ENCODE data around the gene TRPM2.
"Not testable (repeated sequence)": the region's sequence is repeated elsewhere in the genome, so short reads cannot be mapped to it uniquely, and the experiment has no call there.

TRPM2 gene

GRCh38 chr21:44399151-44399954 is 45.9 kb downstream of the TRPM2 start:
- DNase-seq, result no peak

DNA sequence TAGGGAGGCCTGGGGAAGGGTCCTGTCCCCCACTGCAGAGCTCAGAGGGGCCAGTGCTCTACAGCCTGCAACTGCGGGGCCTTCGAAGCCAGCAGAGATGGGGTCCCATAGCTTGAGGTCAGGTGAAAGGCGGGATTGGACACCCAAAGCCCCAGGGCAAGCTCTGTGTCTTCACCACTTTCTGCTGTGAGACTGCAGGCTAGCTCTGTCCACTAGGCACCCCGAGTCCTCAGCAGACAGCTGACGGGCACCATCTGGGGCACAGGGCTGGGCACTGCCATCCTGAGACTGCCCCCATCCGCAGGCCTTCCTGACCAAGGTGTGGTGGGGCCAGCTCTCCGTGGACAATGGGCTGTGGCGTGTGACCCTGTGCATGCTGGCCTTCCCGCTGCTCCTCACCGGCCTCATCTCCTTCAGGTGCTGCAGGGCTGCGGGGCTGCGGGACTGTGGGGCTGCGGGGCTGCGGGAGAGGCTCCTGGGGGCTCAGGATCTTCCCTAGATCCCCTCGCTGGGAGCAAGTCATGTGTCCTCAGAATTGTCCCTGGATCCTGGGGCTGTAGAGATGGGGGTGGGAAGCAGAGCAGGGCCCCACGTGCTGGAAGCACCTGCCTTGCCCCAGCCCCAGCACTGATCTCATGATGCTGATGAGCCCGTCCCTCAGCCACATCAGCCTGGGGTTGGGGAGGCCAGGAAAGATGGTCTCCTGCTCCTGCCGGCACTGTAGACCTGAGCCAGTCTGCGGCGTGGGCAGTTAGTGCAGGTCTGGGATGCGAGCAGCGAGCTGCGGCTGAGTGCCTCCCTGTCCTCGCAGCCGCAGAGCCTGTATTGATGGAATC is 46.8 kb downstream of the TRPM2 start:
- no peak for DNase-seq

- no peak for DNase-seq
Observed at GRCh38 chr21:44400791-44401385, 47.5 kb downstream of the TRPM2 start.

DNA sequence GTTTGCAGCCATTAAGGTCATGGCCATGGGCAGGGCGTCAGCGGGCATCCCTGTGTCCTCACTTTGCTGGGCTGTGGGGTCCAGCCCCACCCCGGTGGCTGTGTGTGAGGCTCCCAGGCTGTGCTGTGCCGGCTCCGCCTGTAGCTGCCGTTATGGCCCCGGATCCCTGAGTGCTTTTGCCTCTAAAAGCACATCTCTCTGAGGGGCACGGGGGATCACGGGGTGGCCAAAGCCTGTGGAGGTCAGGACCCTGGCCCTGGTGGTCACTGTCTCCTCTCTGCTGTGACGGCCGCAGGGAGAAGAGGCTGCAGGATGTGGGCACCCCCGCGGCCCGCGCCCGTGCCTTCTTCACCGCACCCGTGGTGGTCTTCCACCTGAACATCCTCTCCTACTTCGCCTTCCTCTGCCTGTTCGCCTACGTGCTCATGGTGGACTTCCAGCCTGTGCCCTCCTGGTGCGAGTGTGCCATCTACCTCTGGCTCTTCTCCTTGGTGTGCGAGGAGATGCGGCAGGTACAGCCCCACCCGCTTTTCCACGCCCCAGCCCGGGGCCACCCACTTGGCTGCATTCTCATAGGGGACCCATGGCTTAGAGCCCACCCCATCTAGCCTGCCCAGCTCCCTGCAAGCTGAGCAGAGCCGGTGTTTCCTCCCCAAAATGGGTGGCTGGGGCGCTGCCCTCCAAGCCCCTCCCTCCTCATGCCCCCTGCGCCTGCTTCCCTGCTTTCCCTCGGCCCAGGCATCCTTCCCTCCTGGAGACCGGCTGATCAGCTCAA is 48.2 kb downstream of the TRPM2 start:
- no peak for DNase-seq

DNA sequence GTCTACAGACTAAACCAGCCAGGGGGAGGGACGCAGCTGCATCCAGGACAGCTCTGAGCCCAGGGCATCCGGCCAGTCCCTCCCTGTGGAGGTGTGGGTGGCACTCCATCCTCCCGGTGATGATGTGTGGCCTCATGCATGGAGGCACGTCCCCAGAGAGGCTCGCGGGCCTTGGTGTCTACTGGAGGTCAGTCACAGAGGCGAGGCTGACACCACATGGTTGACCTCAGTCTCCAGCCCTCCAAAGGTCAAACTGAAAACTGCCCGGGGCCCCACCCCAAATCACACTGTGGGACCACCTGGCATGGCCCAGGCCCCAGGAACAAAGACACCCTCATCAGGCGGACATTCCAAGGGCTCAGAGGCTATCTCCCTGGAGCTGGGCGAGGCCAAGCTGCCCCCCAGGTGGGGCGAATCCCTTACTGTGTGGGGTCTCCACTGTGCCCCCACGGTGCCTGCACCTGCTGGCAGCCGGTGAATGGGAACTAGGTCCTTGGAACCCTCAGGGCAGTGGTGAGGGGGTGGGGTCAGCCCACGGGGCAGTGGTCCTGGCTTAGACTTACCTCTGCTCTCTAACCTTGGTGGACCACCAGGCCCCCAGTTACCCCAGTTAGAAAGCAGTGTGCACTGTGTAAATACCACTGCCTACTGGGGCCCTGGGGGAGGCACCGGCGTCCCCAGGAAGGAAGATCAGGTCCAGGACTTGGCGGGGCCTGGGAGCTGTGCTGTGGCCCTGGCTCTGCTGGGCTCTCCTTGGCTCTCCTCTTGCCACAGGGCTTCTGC is 49.1 kb downstream of the TRPM2 start:
- DNase-seq, result no peak

DNA sequence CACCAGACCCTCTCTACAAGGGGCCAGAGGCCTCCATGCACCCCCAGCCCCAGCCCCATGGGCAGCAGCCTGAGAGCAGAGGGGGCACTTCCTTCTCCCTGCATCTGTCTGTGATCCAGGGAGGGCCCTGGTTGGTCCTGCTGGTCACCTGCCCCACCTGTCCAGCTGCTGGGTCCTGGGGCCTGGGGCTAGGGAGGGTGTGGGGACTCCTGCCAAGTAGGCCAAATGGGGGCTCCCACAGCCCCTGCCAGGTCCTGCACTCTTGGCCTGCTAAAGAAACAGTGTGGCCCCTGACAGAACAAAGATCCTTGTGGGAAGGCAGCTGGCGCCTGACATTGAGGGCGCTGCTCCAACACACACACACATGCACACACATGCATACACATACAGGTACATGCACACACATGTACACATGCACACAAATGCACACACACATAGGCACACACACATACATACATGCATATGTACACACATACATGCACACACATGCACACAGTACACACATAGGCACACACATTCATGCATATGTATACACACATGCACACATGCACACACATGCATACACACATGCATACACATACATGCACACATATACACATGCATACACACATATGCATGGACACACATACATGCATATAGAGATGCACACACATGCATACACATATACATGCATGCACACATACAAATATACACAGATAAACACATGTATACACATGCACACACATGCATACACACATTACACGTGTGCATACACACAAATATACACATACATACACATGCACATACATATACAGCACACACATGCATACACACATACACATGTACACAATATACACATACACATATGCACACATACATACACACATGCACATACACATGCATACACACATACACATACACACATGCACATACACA is 49.9 kb downstream of the TRPM2 start:
- no peak for DNase-seq

- DNase-seq, result not testable (repeated sequence)
Observed at GRCh38 chr21:44404482-44404881, 51.1 kb downstream of the TRPM2 start.

DNA sequence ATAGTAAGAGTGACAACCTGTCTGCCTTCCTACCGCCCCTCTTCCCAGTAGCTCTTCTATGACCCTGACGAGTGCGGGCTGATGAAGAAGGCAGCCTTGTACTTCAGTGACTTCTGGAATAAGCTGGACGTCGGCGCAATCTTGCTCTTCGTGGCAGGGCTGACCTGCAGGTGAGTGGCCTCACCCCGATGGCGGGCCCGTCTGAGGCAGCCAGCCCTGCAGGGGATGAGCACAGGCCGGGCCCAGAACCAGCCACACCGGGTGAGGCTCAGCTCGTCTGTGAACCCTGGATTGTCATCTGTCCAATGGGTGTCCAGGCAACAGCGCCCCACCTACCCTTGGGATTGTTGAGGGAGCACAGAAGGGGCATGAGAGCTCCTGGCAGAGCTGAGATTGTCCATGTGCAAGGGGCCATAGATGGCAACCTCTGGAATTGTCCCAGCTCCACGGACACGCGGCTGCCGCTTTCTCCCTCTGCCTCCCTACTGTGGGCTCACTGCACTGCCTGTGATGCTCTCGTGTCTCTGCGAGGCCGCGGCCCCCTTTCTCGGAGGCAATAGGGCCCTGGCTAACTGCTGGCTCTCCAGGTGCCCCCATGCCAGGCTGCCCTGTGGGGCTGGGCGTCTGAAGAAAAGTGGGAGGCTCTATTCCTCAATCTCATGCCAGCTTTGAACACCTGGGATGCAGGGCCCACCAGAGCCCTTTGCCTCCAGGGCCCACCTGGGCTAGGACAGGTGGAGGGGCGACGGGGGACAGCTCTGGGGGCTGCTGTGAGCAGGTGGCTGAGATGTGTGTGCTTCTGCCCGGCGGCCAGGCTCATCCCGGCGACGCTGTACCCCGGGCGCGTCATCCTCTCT is 51.9 kb downstream of the TRPM2 start:
- DNase-seq, result no peak

DNA sequence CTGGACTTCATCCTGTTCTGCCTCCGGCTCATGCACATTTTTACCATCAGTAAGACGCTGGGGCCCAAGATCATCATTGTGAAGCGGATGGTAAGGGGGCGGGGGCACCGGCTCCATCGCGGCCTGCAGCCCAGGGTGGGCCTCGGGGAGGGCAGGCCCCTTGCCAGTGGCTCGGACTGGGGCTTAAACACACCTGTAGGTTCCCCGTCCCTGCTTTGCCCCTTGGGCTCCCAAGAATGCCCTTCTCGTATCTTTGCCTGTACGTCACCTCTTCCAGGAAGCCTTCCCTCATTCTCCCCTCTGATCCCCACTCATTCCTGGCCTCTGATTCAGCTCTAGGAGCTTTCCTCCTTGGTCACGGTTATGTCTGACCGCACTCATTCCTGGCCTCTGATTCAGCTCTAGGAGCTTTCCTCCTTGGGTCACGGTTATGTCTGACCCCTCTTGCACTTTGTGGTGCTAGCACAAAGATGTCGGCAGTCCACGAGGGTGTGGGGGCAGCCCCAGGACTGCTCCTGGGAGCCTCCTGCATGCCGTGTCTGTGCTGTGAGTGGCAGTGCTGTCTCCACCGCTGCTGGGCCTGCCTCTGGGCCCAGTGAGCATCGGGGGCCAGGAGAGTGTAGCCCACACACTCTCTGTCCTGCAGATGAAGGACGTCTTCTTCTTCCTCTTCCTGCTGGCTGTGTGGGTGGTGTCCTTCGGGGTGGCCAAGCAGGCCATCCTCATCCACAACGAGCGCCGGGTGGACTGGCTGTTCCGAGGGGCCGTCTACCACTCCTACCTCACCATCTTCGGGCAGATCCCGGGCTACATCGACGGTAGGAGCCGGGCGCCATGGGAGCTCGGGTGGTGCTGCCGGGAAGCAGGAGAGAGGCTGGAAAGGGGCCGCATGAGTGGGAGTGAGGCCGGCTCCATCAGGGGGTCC is 52.8 kb downstream of the TRPM2 start:
- no peak for DNase-seq

GRCh38 chr21:44406953-44407352 is 53.5 kb downstream of the TRPM2 start:
- DNase-seq, result no peak

- DNase-seq, result no peak
Observed at GRCh38 chr21:44407493-44407892, 54.1 kb downstream of the TRPM2 start.

GRCh38 chr21:44408226-44408625 is 54.8 kb downstream of the TRPM2 start:
- no peak for DNase-seq

- no peak for DNase-seq
Observed at GRCh38 chr21:44413566-44414290, 60.3 kb downstream of the TRPM2 start.

GRCh38 chr21:44414291-44415072 is 61.1 kb downstream of the TRPM2 start:
- DNase-seq, result no peak

GRCh38 chr21:44415073-44416025 is 61.9 kb downstream of the TRPM2 start:
- no peak for DNase-seq

GRCh38 chr21:44416193-44416592 is 62.8 kb downstream of the TRPM2 start:
- no peak for DNase-seq

All from NCI-H526 (cell line).